ENCODE results near the gene UQCC3. TPM values are rescaled to one million over a fixed set of nuclear protein-coding genes. Genes with fewer than 3 reads are reported as not detected.

UQCC3 gene
- total RNA-seq, 3 donors from 2014 or later = 7.4 to 9.8 (median 8.3) TPM

- intact Hi-C loops (cut with DNase I; ENCODE audit: low total_unique reads) = no loop called here
- no peak for TF ChIP-seq POLR2AphosphoS5 (IDR thresholded peaks at IDR 0.05)
- TF ChIP-seq CTCF (IDR thresholded peaks at IDR 0.05) = no peak
- no peak for TF ChIP-seq POLR2A (IDR thresholded peaks at IDR 0.05)
- Histone ChIP-seq H3K36me3 (peaks cover 5% of the 10 kb centered on the region), H3K27ac (peak overlapping the region; percentile 89 to 95), H3K9me3 (no peaks in the 10 kb centered on the region), H3K4me3 (peak overlapping the region; percentile 85 to 96 (median 96)), H3K4me1 (peaks cover 5 to 10% of the 10 kb centered on the region in 2 donors), H3K27me3 (no peaks in the 10 kb centered on the region)
- DNase-seq (ENCODE audit: low spot score in 2 of 2) = no peak
These were observed 25.9 kb upstream of the UQCC3 start for GRCh38 chr11:62645671-62645945.

- intact Hi-C loops (cut with DNase I; ENCODE audit: low total_unique reads) = no loop called here
These were observed 25.3 kb upstream of the UQCC3 start, which contains the start of gene GANAB for GRCh38 chr11:62645946-62646824. TSS of gene GANAB (minus strand) at chr11:62646613. CDS start at chr11:62646599, 14 bp downstream.

GRCh38 chr11:62646825-62647608, 24.5 kb upstream of the UQCC3 start:
- TF ChIP-seq CTCF (IDR thresholded peaks at IDR 0.05) (no peak), POLR2AphosphoS5 (IDR thresholded peaks at IDR 0.05) (no peak), POLR2A (IDR thresholded peaks at IDR 0.05) (no peak)
- Histone ChIP-seq H3K4me3 (peak overlapping the region; percentile 11 to 96 (median 96)), H3K27me3 (no peaks in the 10 kb centered on the region), H3K4me1 (peaks cover 5 to 17% of the 10 kb centered on the region in 2 donors), H3K27ac (peak overlapping the region in 1 of 2 donors; percentile 95), H3K9me3 (no peaks in the 10 kb centered on the region), H3K36me3 (peaks cover 5% of the 10 kb centered on the region)
- no peak for DNase-seq (ENCODE audit: low spot score in 2 of 2)
- intact Hi-C loops (cut with DNase I; ENCODE audit: low total_unique reads) = no loop called here

More at GRCh38 chr11:62645946-62646824, 25.3 kb upstream of the UQCC3 start, which contains the start of gene GANAB:
- TF ChIP-seq POLR2AphosphoS5 (IDR thresholded peaks at IDR 0.05) (peak; percentile 78 to 92 (median 79)), CTCF (IDR thresholded peaks at IDR 0.05) (peak in 1 of 3 donors; percentile 22), POLR2A (IDR thresholded peaks at IDR 0.05) (peak; percentile 75)
- DNase-seq (ENCODE audit: low spot score in 2 of 2) = peak; percentile 100
- no peaks in the 10 kb centered on the region for H3K9me3 ChIP-seq
- peaks cover 5% of the 10 kb centered on the region for H3K36me3 ChIP-seq
- no peaks in the 10 kb centered on the region for H3K27me3 ChIP-seq
- peak within 1 kb of the TSS; percentile 89 to 95 for H3K27ac ChIP-seq
- H3K4me3 ChIP-seq = peak within 1 kb of the TSS; percentile 85 to 96 (median 96)
- H3K4me1 ChIP-seq = peaks cover 5 to 10% of the 10 kb centered on the region in 2 donors

- no peak overlapping the region for H3K4me3 ChIP-seq
- H3K27me3 ChIP-seq = no peaks in the 10 kb centered on the region
- H3K36me3 ChIP-seq = peaks cover 4% of the 10 kb centered on the region
- H3K27ac ChIP-seq = no peak overlapping the region
- no peaks in the 10 kb centered on the region for H3K9me3 ChIP-seq
- H3K4me1 ChIP-seq = peaks cover 5 to 17% of the 10 kb centered on the region in 2 donors
- intact Hi-C loops (cut with DNase I; ENCODE audit: low total_unique reads) = no loop called here
- no peak for DNase-seq (ENCODE audit: low spot score in 2 of 2)
- TF ChIP-seq POLR2A (IDR thresholded peaks at IDR 0.05) (no peak), CTCF (IDR thresholded peaks at IDR 0.05) (no peak), POLR2AphosphoS5 (IDR thresholded peaks at IDR 0.05) (no peak)
These were observed 23.9 kb upstream of the UQCC3 start for GRCh38 chr11:62647609-62648005.

Measured in breast epithelium (tissue), 4 donors.